Breast epithelium (tissue), 3 donors: ENCODE measurements around the gene PRELID1.

Experiments
- CTCF ChIP-seq, 3 donors: fragments of 450-650 bp; IDR thresholded peaks; one replicate each; pipeline ENCODE4 v1.5.1; 2016 to 2017; ENCODE audit warnings: antibody characterized with exemption in 3 of 3, mild to moderate bottlenecking in 3 of 3, moderate library complexity in 3 of 3
- POLR2A ChIP-seq: fragments of 450-650 bp; IDR thresholded peaks from one replicate; pipeline ENCODE4 v1.6.1; 2016; ENCODE audit warnings: antibody characterized with exemption, mild to moderate bottlenecking, moderate library complexity
- POLR2AphosphoS5 ChIP-seq, 3 donors: sonication (generic); formaldehyde crosslinking; IDR thresholded peaks; one replicate each; pipeline ENCODE4 v1.6.1; 2017; ENCODE audit warnings: antibody characterized with exemption in 3 of 3

DNA sequence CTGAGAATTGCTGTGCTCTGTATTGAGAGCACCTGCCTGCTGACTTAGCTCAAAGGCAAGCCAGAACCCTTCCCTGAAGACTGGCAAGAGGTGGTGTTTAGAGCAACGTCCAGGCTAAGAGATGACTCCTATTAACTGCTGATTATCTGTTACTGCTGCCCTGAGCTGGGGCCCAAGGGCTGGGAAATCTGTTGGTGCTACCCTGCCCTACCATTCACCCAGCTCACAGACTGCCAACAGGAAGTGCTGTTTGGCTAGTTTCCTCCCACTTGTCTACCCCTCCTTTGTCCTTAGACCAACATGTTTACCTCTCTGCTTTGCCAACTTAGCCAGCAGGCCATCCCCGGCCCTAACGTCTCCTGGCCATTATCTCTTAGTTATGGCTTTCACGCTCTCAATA, 7.0 kb upstream of the PRELID1 start:
- TF ChIP-seq POLR2A (no peak), POLR2AphosphoS5 (IDR thresholded peaks at IDR 0.05) (no peak), CTCF (IDR thresholded peaks at IDR 0.05) (no peak)
